HG03565 (cell line): Measurements from ENCODE around the gene MCRIP2.

ENCODE experiments used
- ATAC-seq: cut with Tn5 transposase; IDR thresholded peaks from one replicate; pipeline ENCODE4 v1.9.1; 2021; ENCODE audit warnings: mild to moderate bottlenecking, moderate library complexity; ENCODE audit not compliant: unreplicated experiment

MCRIP2 gene

DNA sequence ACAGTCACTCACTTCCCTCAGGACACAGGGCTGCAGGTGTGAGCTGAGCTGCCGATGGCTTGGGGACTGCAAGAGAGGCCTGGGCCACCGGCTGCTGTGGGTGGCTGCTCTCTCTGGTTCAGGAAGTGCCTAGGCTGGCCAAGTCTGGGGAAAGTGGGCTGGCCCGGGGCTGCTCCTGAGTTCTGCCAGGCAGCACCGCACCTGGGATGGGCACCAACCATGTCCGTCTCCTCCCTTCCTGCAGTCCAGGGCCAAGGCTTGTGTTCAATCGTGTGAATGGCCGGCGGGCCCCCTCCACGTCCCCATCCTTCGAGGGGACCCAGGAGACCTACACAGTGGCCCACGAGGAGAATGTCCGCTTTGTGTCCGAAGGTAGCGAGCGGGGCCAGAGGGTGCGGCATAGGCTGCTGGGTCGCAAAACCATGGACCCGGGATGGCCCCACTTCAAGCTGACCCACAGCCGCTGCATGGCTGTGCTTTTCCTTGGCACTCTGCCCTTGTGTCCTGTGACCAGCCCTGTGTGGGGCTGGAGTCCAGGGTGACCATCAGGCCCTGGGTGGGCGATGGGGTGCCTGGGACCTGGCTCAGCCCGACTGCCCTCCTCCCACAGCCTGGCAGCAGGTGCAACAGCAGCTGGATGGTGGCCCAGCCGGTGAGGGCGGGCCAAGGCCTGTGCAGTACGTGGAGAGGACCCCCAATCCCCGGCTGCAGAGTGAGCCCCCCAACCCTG, 5.7 kb downstream of the MCRIP2 start:
- no peak for ATAC-seq

DNA sequence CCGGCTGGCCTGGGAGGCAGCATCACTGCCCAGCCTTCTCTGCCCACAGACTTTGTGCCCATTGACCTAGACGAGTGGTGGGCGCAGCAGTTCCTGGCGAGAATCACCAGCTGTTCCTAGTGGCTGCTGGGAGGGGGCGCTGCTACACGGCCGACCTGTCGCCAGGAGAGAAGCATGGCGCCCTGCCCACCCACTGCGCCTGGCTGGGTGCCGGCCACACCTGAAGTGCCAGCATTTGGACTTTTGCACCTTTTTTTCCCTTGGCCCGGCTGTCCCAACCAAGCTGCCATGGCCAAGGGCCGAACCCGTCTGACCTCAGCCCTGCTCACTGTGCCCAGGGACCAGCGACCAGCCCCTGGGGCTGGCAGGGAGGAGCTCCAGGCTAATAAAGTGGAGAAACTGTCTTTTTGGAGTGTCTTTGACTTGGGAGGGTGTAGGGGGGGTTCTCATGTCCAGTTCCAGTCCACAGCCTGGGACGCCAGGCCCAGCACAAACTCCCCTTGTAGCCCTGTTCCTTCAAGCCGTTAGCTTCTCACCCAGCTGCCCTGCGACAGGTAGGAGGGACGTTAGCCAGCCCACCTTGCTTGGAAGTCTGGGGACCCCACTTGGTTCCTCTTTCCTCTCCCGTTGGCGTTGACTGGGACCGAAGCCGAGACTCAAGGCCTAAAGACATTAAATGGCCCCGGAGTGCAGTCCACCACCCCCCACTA, 6.6 kb downstream of the MCRIP2 start:
- no peak for ATAC-seq

DNA sequence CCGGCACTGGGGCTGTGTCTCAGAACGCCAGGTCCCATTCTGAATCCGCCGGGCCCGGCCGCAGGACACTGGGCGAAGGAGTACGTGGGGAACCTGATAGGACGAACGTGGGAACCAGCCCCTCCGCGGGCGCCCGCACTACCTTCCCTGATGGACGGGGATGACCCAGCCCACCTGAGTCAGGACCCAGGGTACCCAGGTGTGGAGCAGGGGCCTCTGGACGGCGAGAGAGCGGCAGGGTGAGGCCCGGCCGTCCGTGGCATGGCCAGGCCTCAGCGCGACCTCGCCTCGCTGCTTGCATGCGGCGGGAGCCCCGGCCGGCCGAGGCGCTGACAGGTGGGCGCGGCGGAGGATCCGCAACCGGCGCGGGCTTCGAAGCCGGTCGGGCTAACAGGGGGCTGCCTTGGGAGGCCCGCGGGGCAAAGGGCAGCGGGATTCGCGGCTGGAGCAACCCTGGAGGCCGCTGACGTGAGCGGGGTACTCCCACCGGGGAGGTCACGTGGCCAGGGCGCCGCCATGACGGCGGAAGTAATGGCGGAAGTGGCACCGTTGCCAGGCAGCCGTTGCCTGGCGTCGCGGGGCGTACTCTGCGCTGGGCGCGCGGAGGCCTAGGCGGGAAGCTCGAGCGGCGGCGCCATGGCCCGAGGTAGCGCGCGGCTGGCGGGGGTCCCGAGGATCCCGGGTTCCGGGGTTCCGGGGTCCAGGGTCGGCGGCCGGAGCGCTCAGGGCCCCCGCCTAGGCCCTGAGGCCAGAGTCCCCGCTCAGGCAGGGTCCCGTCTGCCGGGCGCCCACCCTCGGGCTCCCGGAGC, 7.4 kb downstream of the MCRIP2 start, which contains the start of gene WDR90:
Gene WDR90, plus strand, starts transcription at position 585 of the 809 bp plus-strand sequence. Its CDS starts 52 bp downstream, at position 637.
- ATAC-seq = peak; percentile 76

GRCh38 chr16:649631-650030, 8.0 kb downstream of the MCRIP2 start:
- ATAC-seq = peak; percentile 9

DNA sequence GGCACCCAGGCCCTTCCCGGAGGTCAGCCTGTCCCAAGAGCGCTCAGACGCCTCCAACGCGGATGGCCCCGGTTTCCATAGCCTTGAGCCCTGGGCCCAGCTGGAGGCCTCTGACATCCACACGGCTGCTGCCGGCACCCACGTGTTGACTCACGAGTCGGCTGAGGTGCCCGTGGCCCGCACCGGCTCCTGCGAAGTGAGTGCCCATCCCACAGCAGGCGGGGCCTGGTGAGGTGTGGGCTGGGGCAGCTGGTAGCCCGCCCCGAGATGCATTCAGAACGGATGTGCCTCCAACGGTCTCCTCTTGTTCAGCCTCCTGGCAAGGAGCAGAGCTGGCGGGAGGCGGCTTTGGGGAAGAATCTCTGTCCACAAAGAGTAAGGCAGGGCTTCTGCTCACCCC, 10.2 kb downstream of the MCRIP2 start:
- no peak for ATAC-seq

DNA sequence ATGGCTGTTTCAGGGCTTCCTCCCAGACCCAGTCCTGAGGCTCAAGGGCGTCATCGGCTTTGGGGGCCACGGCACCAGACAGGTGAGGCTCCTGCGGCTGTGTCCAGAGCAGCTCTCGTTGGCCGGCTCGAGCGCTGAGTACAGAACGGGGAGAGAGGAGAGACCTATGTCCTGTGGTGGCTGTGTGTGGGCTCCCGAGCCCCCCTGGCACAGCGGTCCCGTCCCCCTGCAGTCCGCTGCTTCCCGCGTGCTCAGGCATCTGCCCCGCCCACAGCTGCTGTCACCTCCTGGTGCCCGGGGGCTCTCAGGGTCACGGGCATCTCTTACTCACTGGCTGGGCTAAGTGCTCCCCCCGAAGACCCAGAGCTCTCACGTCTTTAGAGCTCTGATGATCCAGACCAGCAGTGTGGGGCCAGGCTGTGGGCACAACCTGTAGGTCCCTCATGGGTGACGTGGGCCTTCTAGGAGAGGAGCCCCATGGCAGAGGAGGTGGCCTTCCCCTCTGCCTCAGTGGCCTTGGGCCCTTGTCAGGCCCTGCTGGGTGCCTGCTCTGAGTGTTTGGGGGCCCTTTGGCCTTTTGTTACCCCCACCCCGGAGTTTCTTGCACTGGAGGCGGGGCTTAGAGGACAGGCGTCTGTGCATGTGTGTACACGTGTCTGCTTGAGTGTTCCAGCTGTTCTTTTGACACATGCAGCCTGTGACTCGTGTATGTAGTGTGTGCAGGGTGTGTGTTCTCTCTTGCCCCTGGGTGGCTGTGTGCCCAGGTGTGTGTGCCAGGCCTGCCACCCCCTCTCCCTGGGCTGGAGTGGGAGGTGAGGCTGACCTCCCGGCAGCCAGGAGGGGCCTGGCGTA, 11.1 kb downstream of the MCRIP2 start:
- no peak for ATAC-seq

- no peak for ATAC-seq
Measured at GRCh38 chr16:654034-654433, 12.4 kb downstream of the MCRIP2 start.

- ATAC-seq = no peak
Measured at GRCh38 chr16:657487-657886, 15.9 kb downstream of the MCRIP2 start.

GRCh38 chr16:658679-659571, 17.3 kb downstream of the MCRIP2 start:
- ATAC-seq = no peak

DNA sequence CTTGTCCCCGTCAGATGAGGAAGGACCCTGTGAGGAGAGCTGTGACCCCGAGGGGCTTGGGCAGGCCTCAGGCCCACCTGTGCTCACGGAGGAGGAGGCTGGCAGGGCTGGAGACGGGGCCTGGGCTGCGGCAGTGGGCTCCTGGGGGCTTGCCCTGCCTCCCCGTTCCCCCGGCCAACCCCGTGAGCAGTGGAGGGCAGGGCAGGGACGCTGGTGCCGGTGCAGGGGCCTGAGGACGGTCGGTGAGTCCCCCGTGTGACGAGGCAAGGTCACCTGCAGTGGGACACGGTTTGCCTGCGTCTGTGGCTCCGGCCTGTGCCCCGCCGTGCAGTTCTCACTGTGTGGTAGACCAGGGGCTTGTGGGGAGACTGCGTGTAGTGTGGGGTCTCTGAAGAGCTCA, 18.0 kb downstream of the MCRIP2 start:
- no peak for ATAC-seq

DNA sequence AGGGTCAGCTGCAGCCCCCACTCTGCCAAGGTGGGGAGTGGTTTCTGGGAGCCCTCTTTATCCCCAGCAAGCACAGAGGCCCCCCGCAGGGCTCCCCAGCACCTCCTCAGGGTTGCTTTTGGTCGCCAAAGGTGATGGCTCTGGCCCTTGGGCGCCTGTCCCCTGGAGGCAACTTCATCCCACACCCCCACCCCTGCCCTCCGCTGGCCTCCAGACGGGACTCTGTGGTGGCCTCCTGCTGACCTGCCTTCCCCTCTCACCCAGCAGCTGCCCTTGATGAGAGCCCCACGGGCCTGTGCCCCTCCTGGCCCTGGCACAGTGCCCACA, 18.5 kb downstream of the MCRIP2 start:
- no peak for ATAC-seq

DNA sequence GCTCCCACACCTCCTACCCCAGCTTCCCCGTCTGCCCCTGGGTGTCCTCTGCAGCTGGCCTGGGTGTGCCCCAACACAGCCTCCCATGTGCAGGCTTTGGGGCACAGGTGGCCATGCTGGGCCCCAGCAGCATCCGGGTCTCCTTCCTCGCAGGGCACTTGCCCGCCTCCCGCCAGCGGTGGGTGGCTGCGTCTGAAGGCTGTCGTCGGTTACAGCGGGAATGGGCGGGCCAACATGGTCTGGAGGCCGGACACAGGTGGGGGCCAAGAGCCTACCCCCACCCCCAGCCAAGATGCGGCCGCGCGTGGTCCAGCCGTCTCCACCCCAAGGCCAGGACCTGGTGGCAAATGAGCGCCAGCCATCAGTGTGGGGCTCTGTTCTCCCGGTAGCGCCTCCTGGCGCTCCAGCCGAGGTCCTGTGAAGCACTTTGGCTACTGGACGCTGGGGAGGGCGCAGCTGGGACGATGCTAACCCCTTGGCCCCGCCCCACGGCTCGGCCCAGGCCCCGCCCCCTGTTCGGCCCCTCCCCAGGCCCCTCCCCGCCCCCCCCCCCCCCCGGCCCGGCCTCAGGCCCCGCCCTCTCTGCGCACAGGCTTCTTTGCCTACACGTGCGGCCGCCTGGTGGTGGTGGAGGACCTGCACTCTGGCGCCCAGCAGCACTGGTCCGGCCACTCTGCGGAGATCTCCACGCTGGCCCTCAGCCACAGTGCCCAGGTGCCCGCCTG, 19.0 kb downstream of the MCRIP2 start:
- peak; percentile 45 for ATAC-seq

- no peak for ATAC-seq
Measured at GRCh38 chr16:661184-661821, 19.7 kb downstream of the MCRIP2 start.

DNA sequence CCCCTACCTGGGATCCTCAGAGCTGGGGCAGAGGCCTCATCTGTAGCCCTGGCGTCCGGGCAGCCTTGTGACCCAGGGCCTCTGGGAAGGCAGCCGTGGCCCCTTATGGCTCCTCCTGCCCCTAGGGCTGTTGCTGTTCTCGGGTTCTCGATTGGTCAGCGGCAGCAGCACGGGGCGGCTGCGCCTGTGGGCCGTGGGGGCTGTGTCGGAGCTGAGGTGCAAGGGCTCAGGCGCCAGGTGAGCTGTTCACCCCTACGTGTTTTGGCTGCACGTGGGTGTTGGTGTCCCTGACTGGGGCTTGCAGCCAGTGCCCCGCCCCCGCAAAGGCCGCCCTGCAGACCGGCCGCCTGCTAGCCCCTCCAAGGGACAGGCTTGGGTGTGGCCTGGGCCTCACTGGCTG, 20.5 kb downstream of the MCRIP2 start:
- no peak for ATAC-seq

GRCh38 chr16:662597-662996, 21.0 kb downstream of the MCRIP2 start:
- no peak for ATAC-seq

DNA sequence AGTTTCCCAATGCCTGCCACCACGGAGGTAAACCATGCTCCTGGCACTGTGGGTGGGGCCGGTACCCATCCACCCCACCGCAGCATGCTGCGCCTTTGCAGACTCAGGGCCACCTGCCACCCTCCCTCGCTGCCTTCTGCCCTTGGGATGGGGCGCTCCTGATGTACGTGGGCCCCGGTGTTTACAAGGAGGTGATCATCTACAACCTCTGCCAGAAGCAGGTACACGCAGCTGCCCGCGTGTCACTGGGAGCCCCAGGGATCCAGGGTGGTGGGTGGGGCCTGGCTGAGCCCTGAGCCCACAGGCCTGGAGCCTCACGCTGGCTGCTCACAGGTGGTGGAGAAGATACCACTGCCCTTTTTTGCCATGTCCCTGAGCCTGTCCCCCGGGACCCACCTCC, 24.9 kb downstream of the MCRIP2 start:
- no peak for ATAC-seq

DNA sequence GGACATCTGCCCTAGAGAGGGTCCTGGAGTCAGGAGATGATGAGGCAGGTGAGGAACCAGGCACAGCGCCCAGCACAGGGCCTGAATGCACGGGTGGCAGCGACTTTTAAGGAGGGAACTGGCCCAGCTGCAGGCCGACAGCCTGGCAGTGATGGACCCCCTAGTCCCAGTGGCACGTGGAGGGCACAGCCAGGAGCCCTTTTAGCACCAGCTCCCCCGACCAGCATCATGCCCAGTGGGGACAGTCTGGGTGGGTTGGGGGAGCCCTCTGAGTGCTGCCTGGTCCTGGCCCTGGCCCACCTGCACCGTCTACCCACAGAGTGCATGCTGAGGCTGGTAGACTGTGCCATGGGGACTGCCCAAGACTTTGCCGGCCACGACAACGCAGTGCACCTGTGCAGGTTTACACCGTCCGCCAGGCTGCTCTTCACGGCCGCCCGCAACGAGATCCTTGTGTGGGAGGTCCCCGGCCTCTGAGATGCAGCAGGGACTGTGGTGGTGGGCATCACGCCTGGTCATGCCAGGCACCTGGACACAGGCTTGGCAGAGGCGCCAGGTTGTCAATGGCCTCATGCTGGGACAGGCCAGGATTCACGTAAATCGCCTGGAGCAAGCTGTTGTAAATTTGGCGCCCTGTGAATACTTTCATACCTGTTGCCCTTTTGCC, 25.6 kb downstream of the MCRIP2 start:
- ATAC-seq = no peak
